SK-N-SH treated with all-trans-retinoic acid at 6 μM for 48 hours (cell line): ENCODE measurements around the gene ALOX15.
A peak's percentile ranks its signal among the peaks of the same experiment; 100 is the strongest.
"Not testable (repeated sequence)": the region's sequence is repeated elsewhere in the genome, so short reads cannot be mapped to it uniquely, and the experiment has no call there.

Experiments used
- ATAC-seq: fragments of 200-7000 bp; cut with Tn5 transposase; 3 replicates; pipeline ENCODE4 v1.9.1; 2020; ENCODE audit warnings: mild to moderate bottlenecking, moderate library complexity
- ARNTL ChIP-seq: fragments of 450-650 bp; formaldehyde crosslinking; IDR thresholded peaks from 2 replicates; pipeline ENCODE4 v1.5.0; 2020; ENCODE audit warnings: low read depth, mild to moderate bottlenecking, moderate library complexity, borderline replicate concordance
- BACH2 ChIP-seq: fragments of 250-450 bp; sonication (Bioruptor Pico); IDR thresholded peaks from 2 replicates; pipeline ENCODE4 v1.9.0; 2021; ENCODE audit warnings: mild to moderate bottlenecking, borderline replicate concordance
- CSDC2 ChIP-seq: fragments of 250-450 bp; sonication (Bioruptor Pico); IDR thresholded peaks from 2 replicates; pipeline ENCODE4 v1.5.0; 2020; ENCODE audit warnings: mild to moderate bottlenecking, moderate library complexity
- CSRNP3 ChIP-seq: fragments of 250-450 bp; sonication (Bioruptor Pico); IDR thresholded peaks from 2 replicates; pipeline ENCODE4 v1.5.1; 2021; ENCODE audit warnings: mild to moderate bottlenecking, moderate library complexity
- GLIS3 ChIP-seq: fragments of 250-450 bp; sonication (Bioruptor Pico); IDR thresholded peaks from 2 replicates; pipeline ENCODE4 v1.5.0; 2020; ENCODE audit warnings: mild to moderate bottlenecking, moderate library complexity
- ISL1 ChIP-seq: fragments of 250-450 bp; sonication (Bioruptor Pico); IDR thresholded peaks from 2 replicates; pipeline ENCODE4 v2.1.2; 2022; ENCODE audit warnings: mild to moderate bottlenecking, moderate library complexity
- OSR1 ChIP-seq: fragments of 250-450 bp; sonication (Bioruptor Pico); IDR thresholded peaks from 2 replicates; pipeline ENCODE4 v1.8.0; 2022; ENCODE audit warnings: moderate library complexity, mild to moderate bottlenecking, inconsistent platforms
- PATZ1 ChIP-seq: fragments of 250-450 bp; sonication (Bioruptor Pico); IDR thresholded peaks from 2 replicates; pipeline ENCODE4 v1.8.0; 2020; ENCODE audit warnings: mild to moderate bottlenecking, moderate library complexity, borderline replicate concordance
- POU6F1 ChIP-seq: fragments of 250-450 bp; sonication (Bioruptor Pico); IDR thresholded peaks from 2 replicates; pipeline ENCODE4 v1.8.0; 2021; ENCODE audit warnings: low read depth, mild to moderate bottlenecking, moderate library complexity, borderline replicate concordance
- PPARA ChIP-seq: fragments of 250-450 bp; sonication (Bioruptor Pico); IDR thresholded peaks from 2 replicates; pipeline ENCODE4 v1.5.0; 2020; ENCODE audit warnings: mild to moderate bottlenecking, borderline replicate concordance
- SNAI2 ChIP-seq: fragments of 250-450 bp; sonication (Bioruptor Pico); IDR thresholded peaks from 2 replicates; pipeline ENCODE4 v1.5.0; 2020; ENCODE audit warnings: mild to moderate bottlenecking, moderate library complexity
- TCF4 ChIP-seq: fragments of 250-450 bp; sonication (Bioruptor Pico); IDR thresholded peaks from 2 replicates; pipeline ENCODE4 v1.8.0; 2021; ENCODE audit warnings: mild to moderate bottlenecking, moderate library complexity, borderline replicate concordance
- TOX ChIP-seq: fragments of 250-450 bp; sonication (Bioruptor Pico); IDR thresholded peaks from 2 replicates; pipeline ENCODE4 v1.8.0; 2021; ENCODE audit warnings: mild to moderate bottlenecking, moderate library complexity, borderline replicate concordance
- ZC3H10 ChIP-seq: fragments of 250-450 bp; sonication (Bioruptor Pico); IDR thresholded peaks from 2 replicates; pipeline ENCODE4 v1.5.1; 2021; ENCODE audit warnings: mild to moderate bottlenecking, moderate library complexity
- ZFP3 ChIP-seq: fragments of 250-450 bp; sonication (Bioruptor Pico); IDR thresholded peaks from 2 replicates; pipeline ENCODE4 v1.5.0; 2020; ENCODE audit warnings: mild to moderate bottlenecking, moderate library complexity
- ZFP30 ChIP-seq: fragments of 450-650 bp; formaldehyde crosslinking; IDR thresholded peaks from 2 replicates; pipeline ENCODE4 v1.5.0; 2022; ENCODE audit warnings: mild to moderate bottlenecking, moderate library complexity
- ZNF565 ChIP-seq: fragments of 450-650 bp; formaldehyde crosslinking; conservative IDR thresholded peaks from 2 replicates; pipeline ENCODE4 v1.5.0; 2020; ENCODE audit warnings: low read depth, mild to moderate bottlenecking, moderate library complexity
- TF ChIP-seq, protein P1 (sequence below): fragments of 250-450 bp; sonication (Bioruptor Pico); IDR thresholded peaks from 2 replicates; pipeline ENCODE4 v1.5.0; 2020; ENCODE audit warnings: mild to moderate bottlenecking, moderate library complexity
- TF ChIP-seq, protein P2 (sequence below): fragments of 250-450 bp; sonication (Bioruptor Pico); IDR thresholded peaks from 2 replicates; pipeline ENCODE4 v1.5.1; 2020; ENCODE audit warnings: low read depth, mild to moderate bottlenecking, moderate library complexity

Gene ALOX15

GRCh38 chr17:4591529-4591928 lies 49.9 kb downstream of the ALOX15 start (continued):
- TF ChIP-seq CSRNP3 (CRISPR knock-in tag) = no peak
- no peak for TF ChIP-seq SNAI2
- no peak for TF ChIP-seq PPARA
- TF ChIP-seq ZNF565 (CRISPR knock-in tag) = no peak

- TF ChIP-seq GLIS3 = no peak
- TF ChIP-seq, all 23 proteins: peak for 0
- no peak for ATAC-seq
Measured at GRCh38 chr17:4590981-4591453, 50.5 kb downstream of the ALOX15 start.

GRCh38 chr17:4590042-4590441 lies 51.4 kb downstream of the ALOX15 start:
- ATAC-seq = not testable (repeated sequence)

GRCh38 chr17:4588898-4589625 lies 52.4 kb downstream of the ALOX15 start:
- TF ChIP-seq CSDC2 (CRISPR knock-in tag) (no peak), TCF4 (CRISPR knock-in tag) (no peak), ZFP30 (CRISPR knock-in tag) (no peak), ZFP3 (no peak), OSR1 (CRISPR knock-in tag) (no peak), ARNTL (CRISPR knock-in tag) (no peak), PATZ1 (CRISPR knock-in tag) (no peak), BACH2 (CRISPR knock-in tag) (no peak), TOX (no peak)
- TF ChIP-seq, all 23 proteins: peak for 0
- ATAC-seq = no peak

- no peak for ATAC-seq
- TF ChIP-seq, protein P1, sequence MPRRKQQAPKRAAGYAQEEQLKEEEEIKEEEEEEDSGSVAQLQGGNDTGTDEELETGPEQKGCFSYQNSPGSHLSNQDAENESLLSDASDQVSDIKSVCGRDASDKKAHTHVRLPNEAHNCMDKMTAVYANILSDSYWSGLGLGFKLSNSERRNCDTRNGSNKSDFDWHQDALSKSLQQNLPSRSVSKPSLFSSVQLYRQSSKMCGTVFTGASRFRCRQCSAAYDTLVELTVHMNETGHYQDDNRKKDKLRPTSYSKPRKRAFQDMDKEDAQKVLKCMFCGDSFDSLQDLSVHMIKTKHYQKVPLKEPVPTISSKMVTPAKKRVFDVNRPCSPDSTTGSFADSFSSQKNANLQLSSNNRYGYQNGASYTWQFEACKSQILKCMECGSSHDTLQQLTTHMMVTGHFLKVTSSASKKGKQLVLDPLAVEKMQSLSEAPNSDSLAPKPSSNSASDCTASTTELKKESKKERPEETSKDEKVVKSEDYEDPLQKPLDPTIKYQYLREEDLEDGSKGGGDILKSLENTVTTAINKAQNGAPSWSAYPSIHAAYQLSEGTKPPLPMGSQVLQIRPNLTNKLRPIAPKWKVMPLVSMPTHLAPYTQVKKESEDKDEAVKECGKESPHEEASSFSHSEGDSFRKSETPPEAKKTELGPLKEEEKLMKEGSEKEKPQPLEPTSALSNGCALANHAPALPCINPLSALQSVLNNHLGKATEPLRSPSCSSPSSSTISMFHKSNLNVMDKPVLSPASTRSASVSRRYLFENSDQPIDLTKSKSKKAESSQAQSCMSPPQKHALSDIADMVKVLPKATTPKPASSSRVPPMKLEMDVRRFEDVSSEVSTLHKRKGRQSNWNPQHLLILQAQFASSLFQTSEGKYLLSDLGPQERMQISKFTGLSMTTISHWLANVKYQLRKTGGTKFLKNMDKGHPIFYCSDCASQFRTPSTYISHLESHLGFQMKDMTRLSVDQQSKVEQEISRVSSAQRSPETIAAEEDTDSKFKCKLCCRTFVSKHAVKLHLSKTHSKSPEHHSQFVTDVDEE (CRISPR knock-in tag) = no peak
- TF ChIP-seq CSDC2 (CRISPR knock-in tag) = no peak
- TF ChIP-seq, protein P2, sequence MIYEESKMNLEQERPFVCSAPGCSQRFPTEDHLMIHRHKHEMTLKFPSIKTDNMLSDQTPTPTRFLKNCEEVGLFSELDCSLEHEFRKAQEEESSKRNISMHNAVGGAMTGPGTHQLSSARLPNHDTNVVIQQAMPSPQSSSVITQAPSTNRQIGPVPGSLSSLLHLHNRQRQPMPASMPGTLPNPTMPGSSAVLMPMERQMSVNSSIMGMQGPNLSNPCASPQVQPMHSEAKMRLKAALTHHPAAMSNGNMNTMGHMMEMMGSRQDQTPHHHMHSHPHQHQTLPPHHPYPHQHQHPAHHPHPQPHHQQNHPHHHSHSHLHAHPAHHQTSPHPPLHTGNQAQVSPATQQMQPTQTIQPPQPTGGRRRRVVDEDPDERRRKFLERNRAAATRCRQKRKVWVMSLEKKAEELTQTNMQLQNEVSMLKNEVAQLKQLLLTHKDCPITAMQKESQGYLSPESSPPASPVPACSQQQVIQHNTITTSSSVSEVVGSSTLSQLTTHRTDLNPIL (CRISPR knock-in tag) = no peak
- no peak for TF ChIP-seq ZC3H10 (CRISPR knock-in tag)
Measured at GRCh38 chr17:4588391-4588790, 53.1 kb downstream of the ALOX15 start.

DNA sequence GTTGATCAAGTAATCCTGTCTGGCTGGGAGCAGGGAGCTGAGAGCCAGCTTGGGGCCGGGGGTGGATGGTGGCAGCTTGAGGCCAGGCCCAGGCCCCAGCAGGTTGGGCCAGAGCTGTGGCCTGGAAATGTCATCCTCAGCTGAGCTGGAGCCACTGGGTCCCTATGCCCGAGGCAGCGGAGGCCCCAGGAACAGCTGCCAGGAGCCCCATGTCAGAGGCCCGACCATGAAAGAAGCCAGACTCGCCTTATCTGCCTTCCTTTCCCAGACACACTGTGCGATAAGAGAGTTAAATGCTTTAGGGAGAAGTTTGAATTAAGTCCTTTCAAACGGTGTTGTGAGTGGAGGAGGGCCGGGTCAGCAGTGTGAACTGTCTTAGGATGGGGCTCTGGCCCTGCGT lies 53.7 kb downstream of the ALOX15 start:
- no peak; the same call in 2 of the 3 replicates for ATAC-seq
- peak; percentile 47; the same call in 1 of the 2 replicates for TF ChIP-seq ISL1
- TF ChIP-seq, protein P1 (CRISPR knock-in tag) = peak; percentile 94; the same call in 1 of the 2 replicates
- no peak for TF ChIP-seq POU6F1
- TF ChIP-seq, protein P2 (CRISPR knock-in tag) = peak; percentile 39; the same call in 1 of the 2 replicates
